IPS-NIHi11 (cell line): Measurements from ENCODE around the gene PELI2.
A peak's percentile ranks its signal among the peaks of the same experiment; 100 is the strongest.

ENCODE experiments used
- DNase-seq: peaks from one replicate; pipeline ENCODE4 v3.0.0; 2012; ENCODE audit warnings: mixed read lengths, low spot score

Gene PELI2

GRCh38 chr14:56117765-56118610 lies at the start of gene PELI2:
Gene PELI2, plus strand, starts transcription at chr14:56118411. Its CDS starts 250 bp downstream, at chr14:56118661.
- DNase-seq: peak; percentile 74

DNA sequence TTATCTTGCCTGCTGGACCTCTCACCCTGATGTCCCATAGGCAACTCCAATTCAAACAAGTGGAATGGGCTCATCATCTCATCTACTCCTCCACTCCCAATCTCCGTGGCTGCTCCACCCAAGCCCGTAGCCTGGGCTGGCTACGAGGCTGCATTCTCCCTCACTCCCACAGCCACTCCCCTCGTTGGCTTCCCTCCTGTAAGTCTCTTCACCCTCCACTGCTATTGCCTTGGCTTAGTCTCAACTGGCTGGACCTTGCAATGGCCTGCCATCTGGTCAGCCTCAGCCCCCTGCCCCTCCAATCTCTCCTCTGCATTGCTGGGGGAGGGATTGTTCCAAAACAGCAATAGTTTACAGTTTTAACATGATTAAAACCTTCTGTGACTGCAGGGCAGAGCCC lies 44.4 kb upstream of the PELI2 start:
- no peak for DNase-seq

DNA sequence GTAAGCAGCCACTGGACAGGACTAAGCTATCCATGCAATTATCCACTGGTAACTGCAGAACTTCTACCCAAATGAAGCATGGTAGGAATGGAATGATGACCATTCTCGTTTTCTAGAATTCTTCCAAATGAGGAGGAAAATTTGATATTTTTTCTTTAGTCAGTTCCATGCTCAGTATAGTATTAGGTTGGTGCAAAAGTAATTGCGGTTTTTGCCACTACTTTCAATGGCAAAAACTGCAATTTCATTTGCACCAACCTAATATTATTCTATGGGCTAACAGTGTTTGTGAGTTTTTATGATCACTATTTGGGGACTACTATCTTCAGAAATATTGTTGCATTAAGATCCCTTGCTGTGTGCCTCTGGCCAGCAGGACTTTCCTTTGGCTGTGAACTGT lies 42.9 kb upstream of the PELI2 start:
- DNase-seq: no peak

- no peak for DNase-seq
Measured at GRCh38 chr14:56081139-56081538, 37.1 kb upstream of the PELI2 start.

GRCh38 chr14:56082880-56083279 lies 35.3 kb upstream of the PELI2 start:
- no peak for DNase-seq

DNA sequence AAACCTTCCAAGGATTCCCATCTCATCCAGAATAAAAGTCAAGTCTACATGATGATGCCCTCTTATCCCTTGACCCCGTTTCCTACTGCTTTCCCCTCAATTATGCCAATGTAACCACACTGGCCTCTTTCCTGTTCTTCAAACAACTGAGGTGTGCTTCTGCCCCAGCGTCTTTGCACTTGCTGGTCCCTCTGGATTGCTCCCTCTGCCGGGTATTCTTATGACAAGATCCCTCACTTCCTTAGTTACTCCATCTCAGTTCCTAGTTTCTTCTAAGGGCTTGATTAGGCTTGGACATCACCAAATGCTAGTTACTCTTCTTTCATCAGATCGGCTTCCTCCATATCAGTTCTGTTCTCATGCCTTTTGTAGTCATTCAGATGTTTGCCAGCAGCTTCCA lies 32.7 kb upstream of the PELI2 start:
- no peak for DNase-seq

- DNase-seq: no peak
Measured at GRCh38 chr14:56087671-56088471, 30.3 kb upstream of the PELI2 start.

DNA sequence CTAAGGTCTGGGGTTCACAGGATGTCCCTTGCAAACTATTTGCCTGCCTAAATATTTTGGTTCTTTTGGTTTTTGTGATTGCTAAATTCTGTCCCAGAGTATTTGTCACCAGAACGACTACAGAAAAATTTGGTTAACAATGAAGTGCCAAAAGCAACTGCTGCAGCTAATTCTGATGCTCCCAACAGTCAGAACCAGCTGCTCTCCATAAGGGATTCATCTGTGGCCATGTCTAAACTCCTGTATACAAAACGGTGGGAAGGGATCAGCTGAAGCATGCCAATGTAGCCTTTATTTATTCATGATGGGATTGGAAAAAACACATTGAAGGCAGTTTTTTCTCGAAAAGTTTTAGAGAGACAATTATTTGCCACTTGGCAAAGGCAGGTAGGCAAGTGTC lies 29.3 kb upstream of the PELI2 start:
- no peak for DNase-seq

DNA sequence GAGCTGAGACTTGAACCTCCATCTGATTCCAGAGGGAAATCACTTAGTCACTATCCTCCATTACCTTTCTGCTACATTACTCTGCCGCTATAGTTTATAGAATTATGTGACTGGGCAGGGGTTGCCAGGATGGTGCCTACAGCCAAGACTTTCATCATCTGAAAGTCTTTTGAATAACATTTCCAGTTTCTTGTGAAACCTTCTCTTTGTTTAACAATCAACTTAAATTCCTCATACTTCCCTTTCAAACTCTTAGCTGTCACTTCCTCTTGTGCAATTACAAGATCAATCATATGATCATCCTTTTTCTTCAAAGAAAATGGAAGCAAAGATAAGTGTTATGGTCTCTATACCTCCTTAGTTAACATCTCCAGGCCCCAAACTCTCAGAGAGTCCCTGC lies 25.4 kb upstream of the PELI2 start:
- no peak for DNase-seq

DNA sequence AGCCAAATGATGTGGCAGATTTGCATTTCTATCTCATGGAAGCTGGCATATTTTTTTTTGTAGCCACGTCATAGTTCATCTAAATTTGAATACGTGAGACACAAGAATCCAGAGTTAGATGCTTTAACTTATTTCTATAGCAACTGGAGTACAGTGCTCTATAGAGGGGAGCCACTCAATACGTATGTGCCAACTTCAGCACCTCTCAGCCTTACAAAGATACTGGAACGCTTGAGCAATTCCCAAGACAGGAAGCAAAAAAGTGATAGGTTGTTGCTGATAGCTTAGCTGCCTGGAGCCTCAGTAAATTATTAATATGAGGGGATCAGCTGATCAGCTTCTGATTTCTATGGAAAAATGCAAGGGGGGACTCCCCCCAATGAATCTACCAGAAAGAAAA lies 24.1 kb upstream of the PELI2 start:
- DNase-seq: no peak

DNA sequence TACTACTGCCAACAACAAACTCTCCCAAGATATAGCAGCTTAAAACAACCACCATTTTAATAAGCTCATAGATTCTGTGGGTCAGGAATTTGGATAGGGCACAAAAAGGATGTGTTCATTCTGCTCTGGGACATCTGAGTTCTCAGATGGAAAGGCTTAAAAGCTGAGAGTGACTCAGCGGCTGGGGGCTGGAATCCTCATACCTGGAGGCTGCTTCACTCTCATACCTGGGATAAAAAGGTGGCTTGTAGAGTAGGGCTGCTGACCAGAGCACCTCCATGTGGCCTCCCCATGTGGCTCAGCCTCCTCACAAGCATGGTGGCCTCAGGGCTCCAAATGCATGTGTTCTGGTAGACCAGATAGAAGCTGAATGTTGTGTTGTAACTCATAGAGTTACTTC lies 20.2 kb upstream of the PELI2 start:
- DNase-seq: no peak

GRCh38 chr14:56099081-56099797 lies 19.0 kb upstream of the PELI2 start:
- no peak for DNase-seq

DNA sequence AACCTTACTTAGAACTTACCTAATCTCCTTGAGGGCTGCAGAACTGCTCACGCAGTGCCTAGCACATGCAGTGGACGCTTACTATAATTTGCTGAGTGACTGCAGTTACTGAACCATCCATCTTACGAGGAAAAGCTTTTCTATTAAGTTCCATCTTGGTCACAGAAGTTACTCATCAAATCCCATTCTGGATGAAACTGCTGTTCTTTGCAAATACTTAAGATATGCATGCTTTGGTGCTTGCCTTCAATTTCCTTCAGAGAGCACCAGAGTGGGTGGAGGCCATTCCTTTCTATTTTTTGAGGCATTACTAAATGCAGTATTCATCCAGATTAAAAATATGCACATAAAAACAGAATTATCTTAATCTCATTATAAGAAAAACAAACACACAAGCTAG lies 17.7 kb upstream of the PELI2 start:
- no peak for DNase-seq

- DNase-seq: no peak
Measured at GRCh38 chr14:56102941-56103340, 15.3 kb upstream of the PELI2 start.

GRCh38 chr14:56107615-56108014 lies 10.6 kb upstream of the PELI2 start:
- no peak for DNase-seq

DNA sequence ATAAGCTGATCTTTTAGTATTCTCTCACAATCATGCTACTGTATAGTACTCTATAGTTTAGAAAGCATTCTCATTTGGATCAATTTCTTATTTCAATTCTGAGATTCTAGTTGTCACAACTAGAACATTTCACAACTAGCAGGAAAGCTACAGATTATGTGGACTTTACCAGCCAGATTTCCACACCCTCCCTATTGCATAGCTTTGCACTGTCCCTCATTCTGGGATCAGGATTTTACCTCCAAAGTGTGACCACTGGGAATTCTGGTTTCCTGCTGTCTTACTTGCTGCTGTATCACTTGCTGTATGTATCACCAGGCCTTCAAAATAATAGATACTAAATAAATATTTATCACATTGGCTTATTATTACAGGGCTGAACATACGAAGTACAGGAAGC lies 10.2 kb upstream of the PELI2 start:
- DNase-seq: no peak

GRCh38 chr14:56112781-56113180 lies 5.4 kb upstream of the PELI2 start:
- no peak for DNase-seq

DNA sequence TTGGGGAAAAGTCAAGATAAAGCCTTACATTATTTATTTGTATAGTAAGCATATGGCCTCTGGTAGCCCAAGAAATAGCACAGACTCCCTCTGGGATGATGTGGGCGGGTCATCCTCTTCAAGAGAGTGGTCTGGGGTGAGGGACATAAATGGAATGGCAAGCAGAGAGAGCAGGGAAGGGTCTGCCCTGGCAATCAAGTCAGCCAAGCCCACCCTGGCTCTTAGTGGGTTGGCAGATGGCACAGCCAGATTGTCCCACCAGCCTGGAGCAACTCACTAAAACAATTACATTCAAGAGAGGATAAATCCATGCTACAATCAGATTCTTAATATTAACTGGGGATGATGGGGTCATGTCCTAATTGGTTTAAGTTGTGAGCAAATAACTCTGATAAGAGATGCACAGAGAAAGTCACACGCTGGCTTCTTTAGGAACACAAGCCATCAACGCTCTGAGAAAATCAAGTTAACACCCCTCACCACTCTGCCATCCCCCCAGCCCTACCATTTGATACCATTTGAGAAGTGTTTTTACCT lies 2.8 kb upstream of the PELI2 start:
- no peak for DNase-seq

- DNase-seq: no peak
Measured at GRCh38 chr14:56115976-56116893, 2.0 kb upstream of the PELI2 start.

- DNase-seq: peak; percentile 20
Measured at GRCh38 chr14:56118611-56119181, 485 bp downstream of the PELI2 start.
